SK-N-SH treated with all-trans-retinoic acid at 6 μM for 48 hours (cell line): ENCODE data around the gene ZBTB33.

Experiments
- ATAC-seq: fragments of 200-7000 bp; cut with Tn5 transposase; 3 replicates; pipeline ENCODE4 v1.9.1; 2020; ENCODE audit warnings: mild to moderate bottlenecking, moderate library complexity
- ARNTL ChIP-seq: fragments of 450-650 bp; formaldehyde crosslinking; IDR thresholded peaks from 2 replicates; pipeline ENCODE4 v1.5.0; 2020; ENCODE audit warnings: low read depth, mild to moderate bottlenecking, moderate library complexity, borderline replicate concordance
- BACH2 ChIP-seq: fragments of 250-450 bp; sonication (Bioruptor Pico); IDR thresholded peaks from 2 replicates; pipeline ENCODE4 v1.9.0; 2021; ENCODE audit warnings: mild to moderate bottlenecking, borderline replicate concordance
- CREB5 ChIP-seq: fragments of 250-450 bp; sonication (Bioruptor Pico); IDR thresholded peaks from 2 replicates; pipeline ENCODE4 v1.5.1; 2020; ENCODE audit warnings: low read depth, mild to moderate bottlenecking, moderate library complexity
- ESRRG ChIP-seq: fragments of 250-450 bp; sonication (Bioruptor Pico); IDR thresholded peaks from 2 replicates; pipeline ENCODE4 v1.6.1; 2021; ENCODE audit warnings: mild to moderate bottlenecking
- GLIS3 ChIP-seq: fragments of 250-450 bp; sonication (Bioruptor Pico); IDR thresholded peaks from 2 replicates; pipeline ENCODE4 v1.5.0; 2020; ENCODE audit warnings: mild to moderate bottlenecking, moderate library complexity
- OSR1 ChIP-seq: fragments of 250-450 bp; sonication (Bioruptor Pico); IDR thresholded peaks from 2 replicates; pipeline ENCODE4 v1.8.0; 2022; ENCODE audit warnings: moderate library complexity, mild to moderate bottlenecking, inconsistent platforms
- POU6F1 ChIP-seq: fragments of 250-450 bp; sonication (Bioruptor Pico); IDR thresholded peaks from 2 replicates; pipeline ENCODE4 v1.8.0; 2021; ENCODE audit warnings: low read depth, mild to moderate bottlenecking, moderate library complexity, borderline replicate concordance
- PPARA ChIP-seq: fragments of 250-450 bp; sonication (Bioruptor Pico); IDR thresholded peaks from 2 replicates; pipeline ENCODE4 v1.5.0; 2020; ENCODE audit warnings: mild to moderate bottlenecking, borderline replicate concordance
- RARB ChIP-seq: fragments of 250-450 bp; sonication (Bioruptor Pico); IDR thresholded peaks from 2 replicates; pipeline ENCODE4 v1.8.0; 2021; ENCODE audit warnings: mild to moderate bottlenecking, moderate library complexity
- SNAI2 ChIP-seq: fragments of 250-450 bp; sonication (Bioruptor Pico); IDR thresholded peaks from 2 replicates; pipeline ENCODE4 v1.5.0; 2020; ENCODE audit warnings: mild to moderate bottlenecking, moderate library complexity
- TCF4 ChIP-seq: fragments of 250-450 bp; sonication (Bioruptor Pico); IDR thresholded peaks from 2 replicates; pipeline ENCODE4 v1.8.0; 2021; ENCODE audit warnings: mild to moderate bottlenecking, moderate library complexity, borderline replicate concordance
- TOX ChIP-seq: fragments of 250-450 bp; sonication (Bioruptor Pico); IDR thresholded peaks from 2 replicates; pipeline ENCODE4 v1.8.0; 2021; ENCODE audit warnings: mild to moderate bottlenecking, moderate library complexity, borderline replicate concordance
- TSHZ2 ChIP-seq: fragments of 250-450 bp; sonication (Bioruptor Pico); IDR thresholded peaks from 2 replicates; pipeline ENCODE4 v1.5.0; 2020; ENCODE audit warnings: mild to moderate bottlenecking, moderate library complexity
- ZC3H10 ChIP-seq: fragments of 250-450 bp; sonication (Bioruptor Pico); IDR thresholded peaks from 2 replicates; pipeline ENCODE4 v1.5.1; 2021; ENCODE audit warnings: mild to moderate bottlenecking, moderate library complexity
- ZFP3 ChIP-seq: fragments of 250-450 bp; sonication (Bioruptor Pico); IDR thresholded peaks from 2 replicates; pipeline ENCODE4 v1.5.0; 2020; ENCODE audit warnings: mild to moderate bottlenecking, moderate library complexity
- ZFP30 ChIP-seq: fragments of 450-650 bp; formaldehyde crosslinking; IDR thresholded peaks from 2 replicates; pipeline ENCODE4 v1.5.0; 2022; ENCODE audit warnings: mild to moderate bottlenecking, moderate library complexity
- ZNF565 ChIP-seq: fragments of 450-650 bp; formaldehyde crosslinking; conservative IDR thresholded peaks from 2 replicates; pipeline ENCODE4 v1.5.0; 2020; ENCODE audit warnings: low read depth, mild to moderate bottlenecking, moderate library complexity
- ZNF70 ChIP-seq: fragments of 450-650 bp; formaldehyde crosslinking; IDR thresholded peaks from 2 replicates; pipeline ENCODE4 v1.5.0; 2020; ENCODE audit warnings: mild to moderate bottlenecking, moderate library complexity
- ZNF8 ChIP-seq: fragments of 450-650 bp; formaldehyde crosslinking; IDR thresholded peaks from 2 replicates; pipeline ENCODE4 v1.5.0; 2020; ENCODE audit warnings: mild to moderate bottlenecking, moderate library complexity

Gene ZBTB33

GRCh38 chrX:120269373-120270035, 18.9 kb downstream of the ZBTB33 start:
- ATAC-seq: no peak
- TF ChIP-seq ZNF70 (no peak), BACH2 (CRISPR knock-in tag) (no peak), PPARA (CRISPR knock-in tag) (no peak)

- no peak for ATAC-seq
- TF ChIP-seq ZFP30 (CRISPR knock-in tag): no peak
- TF ChIP-seq, all 23 proteins: peak for 0
Measured at GRCh38 chrX:120270567-120270966, 20.0 kb downstream of the ZBTB33 start.

DNA sequence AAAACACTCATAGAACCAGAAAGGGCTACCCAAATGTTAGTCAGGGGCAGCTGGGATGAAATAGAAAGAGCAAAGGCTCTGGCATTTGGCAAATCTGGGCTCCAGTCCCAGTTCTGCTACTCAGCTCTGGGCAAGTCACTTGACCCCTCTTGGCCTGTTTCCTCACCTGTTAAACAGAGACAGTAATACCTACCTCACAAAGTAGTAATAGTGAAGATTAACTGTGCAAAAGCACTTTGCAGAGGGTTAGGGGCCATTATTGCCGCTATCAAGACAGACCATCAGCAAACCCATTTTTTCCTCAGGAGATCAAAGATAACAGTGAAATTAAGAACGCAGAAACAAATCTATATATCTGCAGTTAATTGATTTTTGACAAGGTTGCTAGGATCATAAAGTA, 20.6 kb downstream of the ZBTB33 start:
- no peak for ATAC-seq
- TF ChIP-seq TCF4: no peak
- TF ChIP-seq ARNTL: no peak
- TF ChIP-seq GLIS3 (CRISPR knock-in tag): no peak

DNA sequence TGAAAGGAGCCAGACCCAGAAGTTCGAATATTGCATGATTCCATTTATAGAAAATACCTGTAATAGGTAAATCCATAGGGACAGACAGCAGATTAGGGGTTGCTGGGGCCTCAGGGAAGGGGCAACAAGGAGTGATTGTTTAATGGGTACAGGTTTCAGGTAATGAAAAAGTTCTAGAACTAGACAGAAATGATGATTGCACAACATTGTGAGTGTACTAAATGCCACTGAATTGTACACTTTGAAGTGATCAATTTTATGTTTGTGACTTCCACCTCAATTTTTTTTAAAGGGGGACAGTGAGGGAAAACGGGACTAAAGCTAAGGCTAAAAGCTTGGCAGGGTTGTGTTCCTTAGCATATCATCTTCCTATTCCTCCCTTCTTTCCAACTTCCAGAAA, 23.5 kb downstream of the ZBTB33 start:
- no peak for ATAC-seq
- TF ChIP-seq ESRRG (CRISPR knock-in tag) (no peak), ZNF8 (CRISPR knock-in tag) (no peak), TSHZ2 (CRISPR knock-in tag) (no peak), ZC3H10 (CRISPR knock-in tag) (no peak), ZNF565 (CRISPR knock-in tag) (no peak), TOX (CRISPR knock-in tag) (no peak), GLIS3 (CRISPR knock-in tag) (no peak), CREB5 (no peak), ZNF70 (no peak)

DNA sequence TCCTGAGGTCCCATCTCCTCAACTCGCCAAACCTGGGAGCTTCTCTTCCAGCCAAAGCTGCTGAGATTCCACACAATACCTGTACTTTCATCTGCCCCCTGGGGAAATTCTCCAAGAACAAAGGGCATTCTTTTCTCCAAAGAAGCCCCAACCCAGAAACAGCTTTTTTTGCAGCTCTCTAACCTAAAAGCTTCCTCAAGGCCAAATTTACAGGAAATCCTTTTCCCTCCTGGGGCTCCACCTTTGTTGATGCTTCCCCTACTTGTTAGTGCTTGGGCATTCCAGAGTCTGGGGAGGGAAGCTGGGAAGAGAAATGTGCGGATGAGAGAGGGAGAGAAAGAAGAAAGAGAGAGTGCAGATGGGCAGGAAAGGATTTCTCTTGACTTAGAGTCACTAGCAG, 24.3 kb downstream of the ZBTB33 start:
- ATAC-seq: no peak
- TF ChIP-seq RARB (no peak), ARNTL (no peak), ZC3H10 (CRISPR knock-in tag) (no peak), CREB5 (no peak), ZNF70 (no peak), ZNF8 (CRISPR knock-in tag) (no peak), TCF4 (no peak), OSR1 (CRISPR knock-in tag) (no peak), POU6F1 (no peak), PPARA (CRISPR knock-in tag) (no peak), ZNF565 (CRISPR knock-in tag) (no peak), ZFP30 (CRISPR knock-in tag) (no peak), ESRRG (CRISPR knock-in tag) (no peak), ZFP3 (CRISPR knock-in tag) (no peak), SNAI2 (CRISPR knock-in tag) (no peak)
